Transverse colon (tissue), 4 donors: ENCODE results near the gene ROS1.

Experiments used
- POLR2AphosphoS5 ChIP-seq, 3 donors: sonication (generic); formaldehyde crosslinking; IDR thresholded peaks; one replicate each; pipeline ENCODE4 v1.6.1; 2016; ENCODE audit warnings: antibody characterized with exemption in 3 of 3
- TF ChIP-seq, protein P1 (sequence below), 5 experiments: fragments of 200-600 bp in 3 of 5; fragments of 450-650 bp in 2 of 5; sonication (generic) in 3 of 5; IDR thresholded peaks; 1 replicate in 2 of 5; 2 replicates in 3 of 5; pipeline ENCODE4 v1.5.1; 2016 to 2017; ENCODE audit warnings: antibody characterized with exemption in 5 of 5, inconsistent platforms in 3 of 5, mild to moderate bottlenecking in 2 of 5, moderate library complexity in 1 of 5

- TF ChIP-seq, protein P1, sequence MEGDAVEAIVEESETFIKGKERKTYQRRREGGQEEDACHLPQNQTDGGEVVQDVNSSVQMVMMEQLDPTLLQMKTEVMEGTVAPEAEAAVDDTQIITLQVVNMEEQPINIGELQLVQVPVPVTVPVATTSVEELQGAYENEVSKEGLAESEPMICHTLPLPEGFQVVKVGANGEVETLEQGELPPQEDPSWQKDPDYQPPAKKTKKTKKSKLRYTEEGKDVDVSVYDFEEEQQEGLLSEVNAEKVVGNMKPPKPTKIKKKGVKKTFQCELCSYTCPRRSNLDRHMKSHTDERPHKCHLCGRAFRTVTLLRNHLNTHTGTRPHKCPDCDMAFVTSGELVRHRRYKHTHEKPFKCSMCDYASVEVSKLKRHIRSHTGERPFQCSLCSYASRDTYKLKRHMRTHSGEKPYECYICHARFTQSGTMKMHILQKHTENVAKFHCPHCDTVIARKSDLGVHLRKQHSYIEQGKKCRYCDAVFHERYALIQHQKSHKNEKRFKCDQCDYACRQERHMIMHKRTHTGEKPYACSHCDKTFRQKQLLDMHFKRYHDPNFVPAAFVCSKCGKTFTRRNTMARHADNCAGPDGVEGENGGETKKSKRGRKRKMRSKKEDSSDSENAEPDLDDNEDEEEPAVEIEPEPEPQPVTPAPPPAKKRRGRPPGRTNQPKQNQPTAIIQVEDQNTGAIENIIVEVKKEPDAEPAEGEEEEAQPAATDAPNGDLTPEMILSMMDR (IDR thresholded peaks at IDR 0.05), result no peak
- no peak for TF ChIP-seq POLR2AphosphoS5 (IDR thresholded peaks at IDR 0.05)
These were observed 157.8 kb downstream of the ROS1 start for GRCh38 chr6:117267766-117268534.
